ENCODE results near the gene SNAPC2.

SNAPC2 gene

DNA sequence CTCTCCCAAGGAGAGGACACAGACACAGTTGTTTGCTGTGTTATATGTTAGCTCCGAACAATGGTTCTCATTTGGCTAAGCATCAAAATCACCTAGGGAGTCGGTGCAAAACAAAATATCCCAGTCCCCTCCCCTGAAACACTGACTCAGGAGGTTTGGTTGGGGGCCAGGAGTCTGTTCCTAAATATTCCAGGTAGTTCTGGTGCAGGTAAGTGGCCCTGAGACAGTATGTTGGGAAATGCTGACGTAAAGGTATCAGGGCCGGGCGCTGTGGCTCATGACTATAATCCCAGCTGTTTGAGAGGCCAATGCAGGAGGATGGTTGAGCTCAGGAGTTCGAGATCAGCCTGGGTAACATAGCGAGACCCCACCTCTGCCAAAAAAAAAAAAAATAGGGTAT lies 18.8 kb upstream of the SNAPC2 start:
- no peak overlapping the region for H2AFZ ChIP-seq (ENCODE audit: low read depth, low read length)
- no peak overlapping the region for H4K91ac ChIP-seq (ENCODE audit: low read length)
- H3K36me3 ChIP-seq (ENCODE audit: control insufficient read depth in 1 of 2, insufficient read depth in 2 of 2, low read depth in 1 of 2, low read length in 2 of 2), result peaks cover 21 to 47% of the 10 kb centered on the region in 2 experiments
- no peak overlapping the region for H3K4ac ChIP-seq (ENCODE audit: low read depth in 1 of 2, low read length in 2 of 2)
- 97% methylated on average over 7 of the region's 7 CpGs for WGBS
- H2BK15ac ChIP-seq (ENCODE audit: low read depth, poor library complexity, severe bottlenecking), result no peak overlapping the region
- peaks cover 27% of the 10 kb centered on the region for H3K4me1 ChIP-seq (ENCODE audit: control insufficient read depth, insufficient read depth, low read depth, low read length)
- no peak overlapping the region for H4K8ac ChIP-seq (ENCODE audit: low read length)
- no peak overlapping the region for H2BK120ac ChIP-seq (ENCODE audit: low read depth, low read length)
- H2AK5ac ChIP-seq (ENCODE audit: low read length, severe bottlenecking), result no peak overlapping the region
- H3K4me3 ChIP-seq (ENCODE audit: insufficient read depth in 1 of 2, low read depth in 1 of 2, low read length in 2 of 2), result no peak overlapping the region
- no peak overlapping the region for H2BK5ac ChIP-seq (ENCODE audit: low read depth, low read length, poor library complexity, severe bottlenecking)
- DNase-seq, result no peak
- no peak overlapping the region for H3K27ac ChIP-seq (ENCODE audit: low read length, poor library complexity, severe bottlenecking)
- H3K27me3 ChIP-seq (ENCODE audit: control insufficient read depth in 1 of 2, insufficient read depth in 1 of 2, low read length in 2 of 2), result no peaks in the 10 kb centered on the region
- no peak overlapping the region for H3K14ac ChIP-seq (ENCODE audit: low read length in 2 of 2)
- no peak overlapping the region for H3K4me2 ChIP-seq (ENCODE audit: low read length, poor library complexity, severe bottlenecking)
- no peak overlapping the region for H3K23ac ChIP-seq (ENCODE audit: low read length in 2 of 2)
- H3K18ac ChIP-seq (ENCODE audit: low read depth in 1 of 2, low read length in 2 of 2), result no peak overlapping the region
- H2BK12ac ChIP-seq (ENCODE audit: low read length in 2 of 2), result no peak overlapping the region
- H3K9me3 ChIP-seq (ENCODE audit: control insufficient read depth, low read length), result no peaks in the 10 kb centered on the region
- peaks cover 30% of the 10 kb centered on the region for H3K79me1 ChIP-seq (replicated peaks; ENCODE audit: low read length, poor library complexity, severe bottlenecking)
- H3K9ac ChIP-seq (ENCODE audit: low read length), result no peak overlapping the region

DNA sequence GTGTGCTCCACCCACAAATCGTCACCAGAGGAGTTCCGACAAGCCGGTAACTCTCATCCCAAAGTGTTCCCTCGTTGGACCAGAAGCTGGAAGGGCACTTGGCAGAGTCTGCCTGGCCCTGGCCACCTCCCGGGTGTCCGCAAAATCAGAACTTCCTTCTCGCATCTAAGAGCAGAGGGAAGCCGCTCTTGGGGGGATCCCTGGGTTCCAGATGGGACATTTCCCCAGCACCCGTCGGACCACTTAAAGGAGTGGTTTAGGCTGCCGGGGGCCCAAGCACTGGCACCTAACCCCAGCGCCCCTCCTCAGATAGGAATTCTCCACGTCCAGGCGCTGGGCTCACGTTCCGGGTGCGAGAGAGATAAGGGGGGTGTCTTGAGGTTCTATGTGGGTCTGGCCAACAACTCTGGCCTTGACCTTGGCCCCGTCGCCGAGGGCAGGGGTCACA lies 17.3 kb upstream of the SNAPC2 start:
- Histone ChIP-seq H4K91ac (ENCODE audit: low read length) (peak overlapping the region; percentile 88), H3K14ac (ENCODE audit: low read length in 2 of 2) (peak overlapping the region in 1 of 2 experiments; percentile 93), H2BK15ac (ENCODE audit: low read depth, poor library complexity, severe bottlenecking) (peak overlapping the region; percentile 84), H2AFZ (ENCODE audit: low read depth, low read length) (no peak overlapping the region), H2AK5ac (ENCODE audit: low read length, severe bottlenecking) (peak overlapping the region; percentile 97), H3K4me2 (ENCODE audit: low read length, poor library complexity, severe bottlenecking) (peak overlapping the region; percentile 93), H3K79me1 (replicated peaks; ENCODE audit: low read length, poor library complexity, severe bottlenecking) (peaks cover 38% of the 10 kb centered on the region), H2BK5ac (ENCODE audit: low read depth, low read length, poor library complexity, severe bottlenecking) (peak overlapping the region; percentile 46), H3K4ac (ENCODE audit: low read depth in 1 of 2, low read length in 2 of 2) (peak overlapping the region; percentile 92 to 94), H3K9me3 (ENCODE audit: control insufficient read depth, low read length) (no peaks in the 10 kb centered on the region), H2BK120ac (ENCODE audit: low read depth, low read length) (peak overlapping the region; percentile 61), H3K4me3 (ENCODE audit: insufficient read depth in 1 of 2, low read depth in 1 of 2, low read length in 2 of 2) (peak overlapping the region; percentile 65 to 90), H2BK12ac (ENCODE audit: low read length in 2 of 2) (peak overlapping the region in 1 of 2 experiments; percentile 11), H3K23ac (ENCODE audit: low read length in 2 of 2) (peak overlapping the region in 1 of 2 experiments; percentile 53), H3K27me3 (ENCODE audit: control insufficient read depth in 1 of 2, insufficient read depth in 1 of 2, low read length in 2 of 2) (no peaks in the 10 kb centered on the region), H3K36me3 (ENCODE audit: control insufficient read depth in 1 of 2, insufficient read depth in 2 of 2, low read depth in 1 of 2, low read length in 2 of 2) (peaks cover 26 to 53% of the 10 kb centered on the region in 2 experiments), H4K8ac (ENCODE audit: low read length) (peak overlapping the region; percentile 97), H3K18ac (ENCODE audit: low read depth in 1 of 2, low read length in 2 of 2) (peak overlapping the region; percentile 97 to 99), H3K27ac (ENCODE audit: low read length, poor library complexity, severe bottlenecking) (peak overlapping the region; percentile 80), H3K4me1 (ENCODE audit: control insufficient read depth, insufficient read depth, low read depth, low read length) (peaks cover 33% of the 10 kb centered on the region), H3K9ac (ENCODE audit: low read length) (peak overlapping the region; percentile 92)
- DNase-seq, result no peak
- 61% methylated on average over 20 of the region's 20 CpGs for WGBS

DNA sequence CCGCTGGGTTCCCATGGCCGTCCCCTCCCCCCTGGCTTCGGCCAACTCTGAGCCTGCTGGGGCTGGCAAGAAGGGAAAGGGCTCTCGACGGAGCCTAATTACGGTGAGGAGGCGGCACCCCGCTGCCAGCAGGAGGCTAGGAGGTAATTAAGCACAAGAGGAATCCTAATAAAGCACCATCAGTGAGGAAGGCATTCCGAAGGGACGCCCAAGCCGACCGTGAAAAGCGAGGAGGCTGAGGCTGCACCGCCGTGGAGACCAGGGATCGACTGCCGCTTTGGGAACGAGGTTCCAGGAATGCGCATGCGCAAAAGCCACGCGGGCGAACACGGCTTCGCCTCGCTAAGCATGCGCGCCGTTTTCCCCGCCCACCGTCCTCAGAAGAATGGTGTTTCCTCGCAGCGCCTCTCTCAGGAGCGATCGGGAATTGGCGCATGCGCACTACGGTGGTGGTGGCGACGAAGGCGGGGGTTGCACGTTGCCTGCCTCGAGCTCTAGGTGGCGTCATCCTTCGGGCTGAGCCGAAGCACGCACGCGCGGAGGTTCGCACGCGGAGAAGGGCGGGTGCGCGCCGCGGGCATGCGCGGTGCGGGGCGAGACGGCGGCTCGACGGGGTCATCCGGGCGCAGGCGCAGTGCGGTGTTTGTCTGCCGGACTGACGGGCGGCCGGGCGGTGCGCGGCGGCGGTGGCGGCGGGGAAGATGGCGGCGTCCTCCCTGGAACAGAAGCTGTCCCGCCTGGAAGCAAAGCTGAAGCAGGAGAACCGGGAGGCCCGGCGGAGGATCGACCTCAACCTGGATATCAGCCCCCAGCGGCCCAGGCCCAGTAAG lies 16.7 kb upstream of the SNAPC2 start, which contains the start of gene MAP2K7:
Gene MAP2K7 (plus strand): TSS at position 634 of the 830 bp plus-strand sequence. CDS start 68 bp downstream, at position 702.
- H3K27ac ChIP-seq (ENCODE audit: low read length, poor library complexity, severe bottlenecking), result peak within 1 kb of the TSS; percentile 83
- peak within 1 kb of the TSS; percentile 93 for H3K4me2 ChIP-seq (ENCODE audit: low read length, poor library complexity, severe bottlenecking)
- peak within 1 kb of the TSS in 1 of 2 experiments; percentile 93 for H3K14ac ChIP-seq (ENCODE audit: low read length in 2 of 2)
- H2BK15ac ChIP-seq (ENCODE audit: low read depth, poor library complexity, severe bottlenecking), result peak within 1 kb of the TSS; percentile 84
- peak within 1 kb of the TSS; percentile 53 for H2BK5ac ChIP-seq (ENCODE audit: low read depth, low read length, poor library complexity, severe bottlenecking)
- no peaks in the 10 kb centered on the region for H3K9me3 ChIP-seq (ENCODE audit: control insufficient read depth, low read length)
- H3K79me1 ChIP-seq (replicated peaks; ENCODE audit: low read length, poor library complexity, severe bottlenecking), result peaks cover 39% of the 10 kb centered on the region
- peak within 1 kb of the TSS in 1 of 2 experiments; percentile 53 for H3K23ac ChIP-seq (ENCODE audit: low read length in 2 of 2)
- WGBS, result under 1% methylated on average over 66 of the region's 89 CpGs
- H3K36me3 ChIP-seq (ENCODE audit: control insufficient read depth in 1 of 2, insufficient read depth in 2 of 2, low read depth in 1 of 2, low read length in 2 of 2), result peaks cover 26 to 55% of the 10 kb centered on the region in 2 experiments
- H3K27me3 ChIP-seq (ENCODE audit: control insufficient read depth in 1 of 2, insufficient read depth in 1 of 2, low read length in 2 of 2), result no peaks in the 10 kb centered on the region
- H2AK5ac ChIP-seq (ENCODE audit: low read length, severe bottlenecking), result peak within 1 kb of the TSS; percentile 97
- H4K8ac ChIP-seq (ENCODE audit: low read length), result peak within 1 kb of the TSS; percentile 97
- peak within 1 kb of the TSS; percentile 17 to 72 for H2BK12ac ChIP-seq (ENCODE audit: low read length in 2 of 2)
- H3K18ac ChIP-seq (ENCODE audit: low read depth in 1 of 2, low read length in 2 of 2), result peak within 1 kb of the TSS; percentile 97 to 99
- peak within 1 kb of the TSS; percentile 92 to 94 for H3K4ac ChIP-seq (ENCODE audit: low read depth in 1 of 2, low read length in 2 of 2)
- H3K4me1 ChIP-seq (ENCODE audit: control insufficient read depth, insufficient read depth, low read depth, low read length), result peaks cover 35% of the 10 kb centered on the region
- H3K4me3 ChIP-seq (ENCODE audit: insufficient read depth in 1 of 2, low read depth in 1 of 2, low read length in 2 of 2), result peak within 1 kb of the TSS; percentile 89 to 97
- H4K91ac ChIP-seq (ENCODE audit: low read length), result peak within 1 kb of the TSS; percentile 88
- H2BK120ac ChIP-seq (ENCODE audit: low read depth, low read length), result peak within 1 kb of the TSS; percentile 91
- H2AFZ ChIP-seq (ENCODE audit: low read depth, low read length), result peak within 1 kb of the TSS; percentile 90
- DNase-seq, result peak; percentile 98
- H3K9ac ChIP-seq (ENCODE audit: low read length), result peak within 1 kb of the TSS; percentile 93
